Jurkat, Clone E6-1 (cell line): ENCODE measurements around the gene RCN2. TPM values are rescaled to one million over a fixed set of nuclear protein-coding genes. Genes with fewer than 3 reads are reported as not detected.
A peak's percentile ranks its signal among the peaks of the same experiment; 100 is the strongest.
"Not testable (repeated sequence)": the region's sequence is repeated elsewhere in the genome, so short reads cannot be mapped to it uniquely, and the experiment has no call there.

Source experiments
- DNase-seq: peaks from one replicate; pipeline ENCODE4 v3.0.0-alpha.2; 2011; ENCODE audit warnings: low read depth, low spot score
- H3K4me3 ChIP-seq: 2 replicates; pipeline ENCODE4 v1.5.1; 2011; ENCODE audit warnings: mild to moderate bottlenecking, low read length, control low read depth, moderate library complexity
- polyA plus RNA-seq: library from polyadenylated mRNA; unstranded; fragments of >200 nt; gene quantifications from one replicate; pipeline ENCODE4 v1.2.1, GENCODE V29; 2012; ENCODE audit warnings: missing spikeins; ENCODE audit not compliant: insufficient read length, insufficient read depth

RCN2 gene
- 71.4 TPM for polyA plus RNA-seq

GRCh38 chr15:76931397-76932134, at the start of gene RCN2:
Gene RCN2, plus strand, starts transcription at chr15:76931749. Its CDS starts 93 bp downstream, at chr15:76931842.
- H3K4me3 ChIP-seq, result peak within 1 kb of the TSS; percentile 82
- DNase-seq, result peak; percentile 85

GRCh38 chr15:76885212-76885611, 46.3 kb upstream of the RCN2 start:
- no peak for DNase-seq
- H3K4me3 ChIP-seq, result no peak overlapping the region

GRCh38 chr15:76887280-76888141, 44.0 kb upstream of the RCN2 start:
- not testable (repeated sequence) for DNase-seq, H3K4me3 ChIP-seq

GRCh38 chr15:76892836-76893235, 38.7 kb upstream of the RCN2 start:
- not testable (repeated sequence) for DNase-seq, H3K4me3 ChIP-seq

- no peak for DNase-seq
- no peak overlapping the region for H3K4me3 ChIP-seq
Measured at GRCh38 chr15:76894174-76894573, 37.4 kb upstream of the RCN2 start.

GRCh38 chr15:76898102-76898501, 33.4 kb upstream of the RCN2 start:
- DNase-seq, result no peak
- no peak overlapping the region for H3K4me3 ChIP-seq

GRCh38 chr15:76899176-76899930, 32.2 kb upstream of the RCN2 start:
- DNase-seq, H3K4me3 ChIP-seq: not testable (repeated sequence)

- not testable (repeated sequence) for H3K4me3 ChIP-seq, DNase-seq
Measured at GRCh38 chr15:76899931-76900310, 31.6 kb upstream of the RCN2 start.

GRCh38 chr15:76901965-76902364, 29.6 kb upstream of the RCN2 start:
- H3K4me3 ChIP-seq, result no peak overlapping the region
- DNase-seq, result no peak

GRCh38 chr15:76903251-76903681, 28.3 kb upstream of the RCN2 start:
- DNase-seq, result peak; percentile 46
- no peak overlapping the region for H3K4me3 ChIP-seq

GRCh38 chr15:76904461-76905012, 27.0 kb upstream of the RCN2 start:
- peak; percentile 27 for DNase-seq
- H3K4me3 ChIP-seq, result peak overlapping the region; percentile 73

- peak; percentile 89 for DNase-seq
- peak within 1 kb of the TSS; percentile 73 for H3K4me3 ChIP-seq
Measured at GRCh38 chr15:76905013-76905839, 26.3 kb upstream of the RCN2 start, which contains the start of gene SCAPER. Gene SCAPER, minus strand, starts transcription at chr15:76905340. Its CDS starts 21,523 bp downstream, at chr15:76883817.

- peak overlapping the region; percentile 73 for H3K4me3 ChIP-seq
- DNase-seq, result no peak
Measured at GRCh38 chr15:76905855-76906254, 25.7 kb upstream of the RCN2 start.

- no peak overlapping the region for H3K4me3 ChIP-seq
- no peak for DNase-seq
Measured at GRCh38 chr15:76912430-76912829, 19.1 kb upstream of the RCN2 start.

GRCh38 chr15:76913737-76914136, 17.8 kb upstream of the RCN2 start:
- no peak overlapping the region for H3K4me3 ChIP-seq
- DNase-seq, result no peak

- no peak for DNase-seq
- no peak overlapping the region for H3K4me3 ChIP-seq
Measured at GRCh38 chr15:76916369-76916768, 15.2 kb upstream of the RCN2 start.

- no peak overlapping the region for H3K4me3 ChIP-seq
- no peak for DNase-seq
Measured at GRCh38 chr15:76928201-76928600, 3.3 kb upstream of the RCN2 start.
